Gastroesophageal sphincter (tissue), 3 donors: ENCODE data around the gene HSP90AA1.

Experiments
- CTCF ChIP-seq, 4 experiments: fragments of 200-600 bp in 2 of 4; fragments of 450-650 bp in 2 of 4; sonication (generic) in 1 of 4; IDR thresholded peaks; one replicate each; pipeline ENCODE4 v1.5.1; 2017 to 2019; ENCODE audit warnings: antibody characterized with exemption in 4 of 4, mild to moderate bottlenecking in 2 of 4, moderate library complexity in 2 of 4
- EP300 ChIP-seq: sonication (generic); formaldehyde crosslinking; IDR thresholded peaks from one replicate; pipeline ENCODE4 v1.6.1; 2017; ENCODE audit warnings: antibody characterized with exemption, mild to moderate bottlenecking
- POLR2A ChIP-seq, 2 donors: fragments of 450-650 bp; IDR thresholded peaks; one replicate each; pipeline ENCODE4 v1.6.1; 2017; ENCODE audit warnings: antibody characterized with exemption in 2 of 2, mild to moderate bottlenecking in 2 of 2, moderate library complexity in 1 of 2
- POLR2AphosphoS5 ChIP-seq: sonication (generic); formaldehyde crosslinking; IDR thresholded peaks from one replicate; pipeline ENCODE4 v1.6.1; 2017; ENCODE audit warnings: antibody characterized with exemption

GRCh38 chr14:102086709-102086971 lies 204 bp downstream of the HSP90AA1 start:
- TF ChIP-seq CTCF (IDR thresholded peaks at IDR 0.05) (no peak), POLR2AphosphoS5 (no peak), EP300 (no peak), POLR2A (IDR thresholded peaks at IDR 0.05) (no peak)
